Measurements from ENCODE around the gene KCNE4.

Gene KCNE4

GRCh38 chr2:223056701-223057418 lies 4.9 kb downstream of the KCNE4 start:
- Histone ChIP-seq H3K36me3 (replicated peaks; ENCODE audit: insufficient read depth, low read length) (no peaks in the 10 kb centered on the region), H3K27me3 (replicated peaks; ENCODE audit: insufficient read depth, low read length) (no peaks in the 10 kb centered on the region), H3K9me2 (replicated peaks; ENCODE audit: insufficient read depth, low read length) (no peaks in the 10 kb centered on the region), H3K4me2 (ENCODE audit: low read depth, low read length) (no peak overlapping the region), H3K79me2 (ENCODE audit: low read length) (no peaks in the 10 kb centered on the region), H3K4me1 (ENCODE audit: low read length) (no peaks in the 10 kb centered on the region), H3K9me3 (replicated peaks; ENCODE audit: insufficient read depth, low read length) (no peaks in the 10 kb centered on the region), H3K4me3 (ENCODE audit: low read length) (no peak overlapping the region), H3K9ac (ENCODE audit: low read length) (no peak overlapping the region), H3F3A (ENCODE audit: insufficient read depth, low read length) (no peaks in the 10 kb centered on the region), H3K27ac (ENCODE audit: low read length) (no peak overlapping the region), H2AFZ (ENCODE audit: low read length) (no peak overlapping the region), H4K20me1 (ENCODE audit: insufficient read depth, low read length) (no peaks in the 10 kb centered on the region)
- no peak for DNase-seq
- no peak for TF ChIP-seq EZH2 (optimal IDR thresholded peaks at IDR 0.05; ENCODE audit: low read depth, low read length)
- TF ChIP-seq CTCF (IDR thresholded peaks at IDR 0.05; ENCODE audit: low read length), result no peak
- TF ChIP-seq EZH2phosphoT487 (IDR thresholded peaks at IDR 0.05; ENCODE audit: low read length), result no peak

- Histone ChIP-seq H3K9ac (ENCODE audit: low read length) (no peak overlapping the region), H3K27me3 (replicated peaks; ENCODE audit: insufficient read depth, low read length) (no peaks in the 10 kb centered on the region), H2AFZ (ENCODE audit: low read length) (no peak overlapping the region), H3K79me2 (ENCODE audit: low read length) (no peaks in the 10 kb centered on the region), H3K4me1 (ENCODE audit: low read length) (no peaks in the 10 kb centered on the region), H3F3A (ENCODE audit: insufficient read depth, low read length) (no peaks in the 10 kb centered on the region), H3K9me3 (replicated peaks; ENCODE audit: insufficient read depth, low read length) (no peaks in the 10 kb centered on the region), H4K20me1 (ENCODE audit: insufficient read depth, low read length) (no peaks in the 10 kb centered on the region), H3K36me3 (replicated peaks; ENCODE audit: insufficient read depth, low read length) (no peaks in the 10 kb centered on the region), H3K9me2 (replicated peaks; ENCODE audit: insufficient read depth, low read length) (no peaks in the 10 kb centered on the region), H3K4me2 (ENCODE audit: low read depth, low read length) (no peak overlapping the region), H3K27ac (ENCODE audit: low read length) (no peak overlapping the region), H3K4me3 (ENCODE audit: low read length) (no peak overlapping the region)
- no peak for DNase-seq
- no peak for TF ChIP-seq EZH2 (optimal IDR thresholded peaks at IDR 0.05; ENCODE audit: low read depth, low read length)
- no peak for TF ChIP-seq EZH2phosphoT487 (IDR thresholded peaks at IDR 0.05; ENCODE audit: low read length)
- TF ChIP-seq CTCF (IDR thresholded peaks at IDR 0.05; ENCODE audit: low read length), result no peak
Observed at GRCh38 chr2:223057569-223057968, 5.6 kb downstream of the KCNE4 start.

- Histone ChIP-seq H3K27ac (ENCODE audit: low read length) (no peak overlapping the region), H3K4me3 (ENCODE audit: low read length) (no peak overlapping the region), H3K9me2 (replicated peaks; ENCODE audit: insufficient read depth, low read length) (no peaks in the 10 kb centered on the region), H3K4me2 (ENCODE audit: low read depth, low read length) (no peak overlapping the region), H4K20me1 (ENCODE audit: insufficient read depth, low read length) (no peaks in the 10 kb centered on the region), H3K79me2 (ENCODE audit: low read length) (no peaks in the 10 kb centered on the region), H3F3A (ENCODE audit: insufficient read depth, low read length) (no peaks in the 10 kb centered on the region), H3K4me1 (ENCODE audit: low read length) (no peaks in the 10 kb centered on the region), H2AFZ (ENCODE audit: low read length) (no peak overlapping the region), H3K27me3 (replicated peaks; ENCODE audit: insufficient read depth, low read length) (no peaks in the 10 kb centered on the region), H3K9me3 (replicated peaks; ENCODE audit: insufficient read depth, low read length) (no peaks in the 10 kb centered on the region), H3K36me3 (replicated peaks; ENCODE audit: insufficient read depth, low read length) (no peaks in the 10 kb centered on the region), H3K9ac (ENCODE audit: low read length) (no peak overlapping the region)
- TF ChIP-seq EZH2 (optimal IDR thresholded peaks at IDR 0.05; ENCODE audit: low read depth, low read length), result no peak
- TF ChIP-seq CTCF (IDR thresholded peaks at IDR 0.05; ENCODE audit: low read length), result no peak
- no peak for TF ChIP-seq EZH2phosphoT487 (IDR thresholded peaks at IDR 0.05; ENCODE audit: low read length)
- no peak for DNase-seq
Observed at GRCh38 chr2:223058952-223059716, 7.1 kb downstream of the KCNE4 start.
